HCT116 (cell line): Measurements from ENCODE around the gene DDOST. TPM values are rescaled to one million over a fixed set of nuclear protein-coding genes. Genes with fewer than 3 reads are reported as not detected.

ENCODE experiments used
- ATAC-seq: fragments of 200-7000 bp; cut with Tn5 transposase; 2 replicates; pipeline ENCODE4 v1.9.1; 2020; ENCODE audit warnings: mild to moderate bottlenecking, moderate library complexity
- BruUV-seq: library from RNA; stranded (reverse); fragments of 400-500 nt; replicated peaks from 2 replicates; lab custom pipeline; 2021; lab: Mats Ljungman, UMichigan
- CTCF ChIA-PET: fragments of 300-600 bp; sonication (Branson Sonifier 250); formaldehyde crosslinking; loops from one replicate; lab custom pipeline; 2021; ENCODE audit warnings: antibody characterized with exemption; lab: Charles Lee
- POLR2A ChIA-PET: fragments of 300-600, 350-600 bp; sonication (Branson Sonifier 250); formaldehyde crosslinking; loops from one replicate; lab custom pipeline; 2021; ENCODE audit warnings: antibody characterized with exemption; lab: Charles Lee
- RAD21 ChIA-PET, 2 experiments: fragments of 300-600 bp; sonication (Branson Sonifier 250); formaldehyde crosslinking; loops; one replicate each; lab custom pipeline; 2023; ENCODE audit warnings: low total read pairs in 2 of 2; ENCODE audit not compliant: uncharacterized antibody in 2 of 2, unreplicated experiment in 2 of 2, low non-redundant PET in 1 of 2; lab: Charles Lee
- DNase-seq: peaks from one replicate; pipeline ENCODE4 v3.0.0-alpha.2; 2010; ENCODE audit warnings: low read depth, low spot score
- H2AFZ ChIP-seq: fragments of 200-600 bp; shearing (Covaris generic), sonication (generic); 2 replicates; pipeline ENCODE4 v1.6.1; 2017; ENCODE audit warnings: low read depth, mixed run types, mixed read lengths, antibody characterized with exemption, low read length; ENCODE audit not compliant: poor library complexity, severe bottlenecking
- H3K27ac ChIP-seq: 2 replicates; pipeline ENCODE4 v1.5.1; 2012; ENCODE audit warnings: low read depth, low read length
- H3K27me3 ChIP-seq: fragments of 200-600 bp; sonication (generic); 2 replicates; pipeline ENCODE4 v1.6.1; 2016; ENCODE audit warnings: mixed run types, low read length, mixed read lengths; ENCODE audit not compliant: insufficient read depth
- H3K36me3 ChIP-seq, 2 experiments: fragments of 200-500 bp in 1 of 2; fragments of 200-600 bp in 1 of 2; sonication (Bioruptor generic) in 1 of 2; sonication (generic) in 1 of 2; 2 replicates each; pipeline versions ENCODE4 v1.5.1 to v1.6.1; 2014 to 2016; ENCODE audit warnings: low read length in 2 of 2, inconsistent platforms in 1 of 2, mixed read lengths in 1 of 2, mixed run types in 1 of 2; ENCODE audit not compliant: insufficient read depth in 2 of 2, control insufficient read depth in 1 of 2
- H3K4me1 ChIP-seq, 2 experiments: fragments of 200-600 bp in 1 of 2; sonication (generic) in 1 of 2; 2 replicates each; pipeline versions ENCODE4 v1.5.1 to v1.6.1; 2012 to 2017; ENCODE audit warnings: low read length in 2 of 2, inconsistent platforms in 1 of 2, mild to moderate bottlenecking in 1 of 2, mixed read lengths in 1 of 2, mixed run types in 1 of 2, moderate library complexity in 1 of 2; ENCODE audit not compliant: insufficient read depth in 2 of 2, control insufficient read depth in 1 of 2
- H3K4me2 ChIP-seq: fragments of 200-600 bp; sonication (generic); 2 replicates; pipeline ENCODE4 v1.6.1; 2017; ENCODE audit warnings: mixed run types, low read length, mixed read lengths
- H3K4me3 ChIP-seq, 2 experiments: fragments of 200-600 bp in 1 of 2; sonication (generic) in 1 of 2; replicated peaks in 1 of 2; 2 replicates each; pipeline ENCODE4 v1.5.1; 2011 to 2016; ENCODE audit warnings: low read length in 2 of 2, control low read depth in 1 of 2, low read depth in 1 of 2, mild to moderate bottlenecking in 1 of 2, mixed read lengths in 1 of 2, mixed run types in 1 of 2
- H3K79me2 ChIP-seq: fragments of 200-600 bp; sonication (generic); 2 replicates; pipeline ENCODE4 v1.6.1; 2017; ENCODE audit warnings: mild to moderate bottlenecking, mixed run types, low read length, moderate library complexity, mixed read lengths; ENCODE audit not compliant: insufficient read depth
- H3K9ac ChIP-seq: fragments of 200-600 bp; sonication (generic); 2 replicates; pipeline ENCODE4 v1.6.1; 2016; ENCODE audit warnings: low read length, mixed read lengths
- H3K9me2 ChIP-seq: fragments of 200-600 bp; sonication (generic), shearing (Covaris generic); 2 replicates; pipeline ENCODE4 v1.6.1; 2017; ENCODE audit warnings: mixed run types, mild to moderate bottlenecking, moderate library complexity; ENCODE audit not compliant: insufficient read depth
- H3K9me3 ChIP-seq, 2 experiments: fragments of 200-500 bp in 1 of 2; fragments of 200-600 bp in 1 of 2; sonication (Bioruptor generic) in 1 of 2; sonication (generic) in 1 of 2; 2 replicates each; pipeline ENCODE4 v1.6.1; 2014 to 2017; ENCODE audit warnings: low read length in 2 of 2, mixed read lengths in 2 of 2, inconsistent platforms in 1 of 2, low read depth in 1 of 2, mild to moderate bottlenecking in 1 of 2, mixed run types in 1 of 2, moderate library complexity in 1 of 2; ENCODE audit not compliant: control insufficient read depth in 1 of 2, insufficient read depth in 1 of 2
- H4K20me1 ChIP-seq: fragments of 200-600 bp; sonication (generic), shearing (Covaris generic); 2 replicates; pipeline ENCODE4 v1.6.1; 2017; ENCODE audit warnings: mixed run types, mild to moderate bottlenecking, moderate library complexity; ENCODE audit not compliant: insufficient read depth
- EGR1 ChIP-seq: IDR thresholded peaks from 2 replicates; pipeline ENCODE4 v1.6.1; 2012; ENCODE audit warnings: low read depth
- EZH2 ChIP-seq: fragments of 200-600 bp; sonication (generic); IDR thresholded peaks from 2 replicates; pipeline ENCODE4 v1.6.1; 2017; ENCODE audit warnings: antibody characterized with exemption, mixed run types
- EZH2phosphoT487 ChIP-seq: fragments of 200-600 bp; IDR thresholded peaks from 2 replicates; pipeline ENCODE4 v1.6.1; 2018; ENCODE audit warnings: antibody characterized with exemption, borderline replicate concordance
- JUND ChIP-seq: IDR thresholded peaks from 2 replicates; pipeline ENCODE4 v1.6.1; 2012
- POLR2AphosphoS5 ChIP-seq: IDR thresholded peaks from 2 replicates; pipeline ENCODE4 v1.6.1; 2011; ENCODE audit warnings: mild to moderate bottlenecking, low read depth, low read length, moderate library complexity
- SRF ChIP-seq: IDR thresholded peaks from 2 replicates; pipeline ENCODE4 v1.6.1; 2012; ENCODE audit warnings: low read depth
- TCF7L2 ChIP-seq: IDR thresholded peaks from 2 replicates; pipeline ENCODE4 v1.7.0; 2011; ENCODE audit warnings: borderline replicate concordance, inconsistent platforms; ENCODE audit not compliant: insufficient read depth, insufficient read length; ENCODE audit errors: extremely low read depth
- YY1 ChIP-seq: IDR thresholded peaks from 2 replicates; pipeline ENCODE4 v1.6.1; 2011; ENCODE audit warnings: low read length, low read depth, moderate library complexity, mild to moderate bottlenecking; ENCODE audit not compliant: insufficient replicate concordance; ENCODE audit errors: extremely low read depth
- ZBTB33 ChIP-seq: IDR thresholded peaks from 2 replicates; pipeline ENCODE4 v1.6.1; 2011; ENCODE audit warnings: mild to moderate bottlenecking, low read length, moderate library complexity; ENCODE audit not compliant: insufficient replicate concordance; ENCODE audit errors: extremely low read depth
- ZNF274 ChIP-seq: fragments of 200-500 bp; sonication (Bioruptor generic); IDR thresholded peaks from 2 replicates; pipeline ENCODE4 v1.6.1; 2014; ENCODE audit warnings: mild to moderate bottlenecking, low read depth, low read length, inconsistent platforms
- intact Hi-C: fragments of 100-400 bp; cut with micrococcal nuclease; formaldehyde crosslinking; loops from 2 replicates; pipeline ENCODE4 v1.10.0; 2022
- total RNA-seq: library from RNA; stranded (reverse); gene quantifications from one replicate; pipeline ENCODE4 v1.2.1, GENCODE V29; 2021; ENCODE audit not compliant: unreplicated experiment
- TF ChIP-seq, protein P1 (sequence below): IDR thresholded peaks from 2 replicates; pipeline ENCODE4 v1.6.1; 2012
- TF ChIP-seq, protein P2 (sequence below), 3 experiments: fragments of 200-600 bp in 1 of 3; sonication (generic) in 1 of 3; IDR thresholded peaks in 2 of 3; conservative IDR thresholded peaks in 1 of 3; 2 replicates each; pipeline ENCODE4 v1.5.1; 2012 to 2017; ENCODE audit warnings: low read depth in 2 of 3, low read length in 2 of 3, antibody characterized with exemption in 1 of 3, borderline replicate concordance in 1 of 3, control low read depth in 1 of 3, mild to moderate bottlenecking in 1 of 3, mixed read lengths in 1 of 3, mixed run types in 1 of 3, moderate library complexity in 1 of 3; ENCODE audit not compliant: insufficient read depth in 1 of 3
- TF ChIP-seq, protein P3 (sequence below): IDR thresholded peaks from 2 replicates; pipeline ENCODE4 v1.6.1; 2012
- TF ChIP-seq, protein P4 (sequence below): IDR thresholded peaks from 2 replicates; pipeline ENCODE4 v1.6.1; 2012; ENCODE audit warnings: low read depth

Gene DDOST
- total RNA-seq, 1 experiment from 2014 or later, result 387 TPM

DNA sequence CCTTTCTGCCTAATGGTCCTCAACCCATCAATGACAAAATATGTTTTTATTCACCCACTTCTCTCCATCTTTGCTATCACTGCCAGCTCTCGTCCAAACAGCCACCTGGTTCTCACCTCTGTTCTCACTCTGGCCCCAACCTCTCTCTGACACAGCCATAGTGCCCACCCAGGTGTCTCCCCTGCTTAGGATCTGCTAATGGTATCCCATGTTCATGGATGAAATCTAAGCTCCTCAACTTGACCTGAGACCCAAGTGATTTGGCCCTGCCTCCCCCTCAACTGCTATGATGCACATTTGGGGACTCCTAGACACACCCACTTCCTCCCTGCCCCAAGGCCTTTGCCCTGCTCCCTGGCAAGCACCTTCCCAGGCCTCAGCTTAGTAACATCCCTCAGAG, 30.7 kb upstream of the DDOST start:
- TF ChIP-seq EZH2 (no peak), YY1 (no peak), TCF7L2 (no peak), POLR2AphosphoS5 (no peak), EZH2phosphoT487 (no peak), ZBTB33 (no peak), EGR1 (no peak), SRF (no peak), ZNF274 (no peak), JUND (no peak)
- TF ChIP-seq, protein P1, sequence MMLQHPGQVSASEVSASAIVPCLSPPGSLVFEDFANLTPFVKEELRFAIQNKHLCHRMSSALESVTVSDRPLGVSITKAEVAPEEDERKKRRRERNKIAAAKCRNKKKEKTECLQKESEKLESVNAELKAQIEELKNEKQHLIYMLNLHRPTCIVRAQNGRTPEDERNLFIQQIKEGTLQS, result no peak
- TF ChIP-seq, protein P2, sequence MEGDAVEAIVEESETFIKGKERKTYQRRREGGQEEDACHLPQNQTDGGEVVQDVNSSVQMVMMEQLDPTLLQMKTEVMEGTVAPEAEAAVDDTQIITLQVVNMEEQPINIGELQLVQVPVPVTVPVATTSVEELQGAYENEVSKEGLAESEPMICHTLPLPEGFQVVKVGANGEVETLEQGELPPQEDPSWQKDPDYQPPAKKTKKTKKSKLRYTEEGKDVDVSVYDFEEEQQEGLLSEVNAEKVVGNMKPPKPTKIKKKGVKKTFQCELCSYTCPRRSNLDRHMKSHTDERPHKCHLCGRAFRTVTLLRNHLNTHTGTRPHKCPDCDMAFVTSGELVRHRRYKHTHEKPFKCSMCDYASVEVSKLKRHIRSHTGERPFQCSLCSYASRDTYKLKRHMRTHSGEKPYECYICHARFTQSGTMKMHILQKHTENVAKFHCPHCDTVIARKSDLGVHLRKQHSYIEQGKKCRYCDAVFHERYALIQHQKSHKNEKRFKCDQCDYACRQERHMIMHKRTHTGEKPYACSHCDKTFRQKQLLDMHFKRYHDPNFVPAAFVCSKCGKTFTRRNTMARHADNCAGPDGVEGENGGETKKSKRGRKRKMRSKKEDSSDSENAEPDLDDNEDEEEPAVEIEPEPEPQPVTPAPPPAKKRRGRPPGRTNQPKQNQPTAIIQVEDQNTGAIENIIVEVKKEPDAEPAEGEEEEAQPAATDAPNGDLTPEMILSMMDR (IDR thresholded peaks at IDR 0.05 in 2 of 3, conservative IDR thresholded peaks at IDR 0.05 in 1 of 3; ENCODE audit: borderline replicate concordance in 1 of 3, insufficient read depth in 1 of 3, low read depth in 2 of 3, low read length in 2 of 3), result no peak
- TF ChIP-seq, protein P3, sequence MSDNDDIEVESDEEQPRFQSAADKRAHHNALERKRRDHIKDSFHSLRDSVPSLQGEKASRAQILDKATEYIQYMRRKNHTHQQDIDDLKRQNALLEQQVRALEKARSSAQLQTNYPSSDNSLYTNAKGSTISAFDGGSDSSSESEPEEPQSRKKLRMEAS, result no peak
- TF ChIP-seq, protein P4, sequence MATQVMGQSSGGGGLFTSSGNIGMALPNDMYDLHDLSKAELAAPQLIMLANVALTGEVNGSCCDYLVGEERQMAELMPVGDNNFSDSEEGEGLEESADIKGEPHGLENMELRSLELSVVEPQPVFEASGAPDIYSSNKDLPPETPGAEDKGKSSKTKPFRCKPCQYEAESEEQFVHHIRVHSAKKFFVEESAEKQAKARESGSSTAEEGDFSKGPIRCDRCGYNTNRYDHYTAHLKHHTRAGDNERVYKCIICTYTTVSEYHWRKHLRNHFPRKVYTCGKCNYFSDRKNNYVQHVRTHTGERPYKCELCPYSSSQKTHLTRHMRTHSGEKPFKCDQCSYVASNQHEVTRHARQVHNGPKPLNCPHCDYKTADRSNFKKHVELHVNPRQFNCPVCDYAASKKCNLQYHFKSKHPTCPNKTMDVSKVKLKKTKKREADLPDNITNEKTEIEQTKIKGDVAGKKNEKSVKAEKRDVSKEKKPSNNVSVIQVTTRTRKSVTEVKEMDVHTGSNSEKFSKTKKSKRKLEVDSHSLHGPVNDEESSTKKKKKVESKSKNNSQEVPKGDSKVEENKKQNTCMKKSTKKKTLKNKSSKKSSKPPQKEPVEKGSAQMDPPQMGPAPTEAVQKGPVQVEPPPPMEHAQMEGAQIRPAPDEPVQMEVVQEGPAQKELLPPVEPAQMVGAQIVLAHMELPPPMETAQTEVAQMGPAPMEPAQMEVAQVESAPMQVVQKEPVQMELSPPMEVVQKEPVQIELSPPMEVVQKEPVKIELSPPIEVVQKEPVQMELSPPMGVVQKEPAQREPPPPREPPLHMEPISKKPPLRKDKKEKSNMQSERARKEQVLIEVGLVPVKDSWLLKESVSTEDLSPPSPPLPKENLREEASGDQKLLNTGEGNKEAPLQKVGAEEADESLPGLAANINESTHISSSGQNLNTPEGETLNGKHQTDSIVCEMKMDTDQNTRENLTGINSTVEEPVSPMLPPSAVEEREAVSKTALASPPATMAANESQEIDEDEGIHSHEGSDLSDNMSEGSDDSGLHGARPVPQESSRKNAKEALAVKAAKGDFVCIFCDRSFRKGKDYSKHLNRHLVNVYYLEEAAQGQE, result no peak
- ChIA-PET RAD21 (no interaction called here), POLR2A (no interaction called here), CTCF (interaction anchor here (0.6 kb wide), 1 partner anchor 133 kb away, joined by 3 read pairs; no protein-coding TSS in a partner anchor)
- H3K36me3 ChIP-seq, result no peaks in the 10 kb centered on the region
- H3K9ac ChIP-seq, result no peak overlapping the region
- no peaks in the 10 kb centered on the region for H4K20me1 ChIP-seq
- H3K4me2 ChIP-seq, result no peak overlapping the region
- H3K9me2 ChIP-seq, result no peaks in the 10 kb centered on the region
- no peaks in the 10 kb centered on the region for H3K79me2 ChIP-seq
- DNase-seq, result no peak
- H3K9me3 ChIP-seq, result no peaks in the 10 kb centered on the region
- no peak overlapping the region for H3K27ac ChIP-seq
- no peak for ATAC-seq
- no peak overlapping the region for H3K4me3 ChIP-seq
- H2AFZ ChIP-seq, result no peak overlapping the region
- peaks cover 0 to 15% of the 10 kb centered on the region in 2 experiments; a peak in 2 of 4 replicates for H3K4me1 ChIP-seq
- intact Hi-C loops, result no loop called here
- BruUV-seq, result no TSS peak
- no peaks in the 10 kb centered on the region for H3K27me3 ChIP-seq
